DMS153 treated with DMSO at 0.1 percent for 48 hours (cell line): Measurements from ENCODE around the gene RDH12.

Experiments used
- DNase-seq: peaks from one replicate; lab custom pipeline; 2025; ENCODE audit not compliant: unreplicated experiment; lab: John Stamatoyannopoulos, UW

RDH12 gene

GRCh38 chr14:67746927-67747326 lies 45.2 kb downstream of the RDH12 start:
- no peak for DNase-seq

GRCh38 chr14:67748312-67748711 lies 46.6 kb downstream of the RDH12 start:
- DNase-seq, result no peak

GRCh38 chr14:67749341-67750084 lies 47.8 kb downstream of the RDH12 start:
- DNase-seq, result no peak

- no peak for DNase-seq
These were observed 54.8 kb downstream of the RDH12 start for GRCh38 chr14:67756496-67756895.

GRCh38 chr14:67757175-67757574 lies 55.5 kb downstream of the RDH12 start:
- DNase-seq, result no peak

- DNase-seq, result no peak
These were observed 58.2 kb downstream of the RDH12 start for GRCh38 chr14:67759916-67760315.

GRCh38 chr14:67762051-67762450 lies 60.4 kb downstream of the RDH12 start:
- DNase-seq, result no peak

GRCh38 chr14:67763158-67763822 lies 61.6 kb downstream of the RDH12 start:
- no peak for DNase-seq

GRCh38 chr14:67764496-67764895 lies 62.8 kb downstream of the RDH12 start:
- DNase-seq, result no peak

GRCh38 chr14:67765192-67765834 lies 63.6 kb downstream of the RDH12 start:
- no peak for DNase-seq

- DNase-seq, result no peak
These were observed 64.5 kb downstream of the RDH12 start for GRCh38 chr14:67766035-67766680.

GRCh38 chr14:67768219-67768618 lies 66.5 kb downstream of the RDH12 start:
- DNase-seq, result no peak

- DNase-seq, result no peak
These were observed 72.2 kb downstream of the RDH12 start for GRCh38 chr14:67773844-67774377.

- DNase-seq, result no peak
These were observed 75.1 kb downstream of the RDH12 start for GRCh38 chr14:67776653-67777322.

GRCh38 chr14:67778792-67779191 lies 77.1 kb downstream of the RDH12 start:
- no peak for DNase-seq

GRCh38 chr14:67782090-67782489 lies 80.4 kb downstream of the RDH12 start:
- DNase-seq, result no peak
